Measurements from ENCODE around the gene PPARD. TPM values are rescaled to one million over a fixed set of nuclear protein-coding genes. Genes with fewer than 3 reads are reported as not detected.

PPARD gene
- total RNA-seq, 1 experiment from 2014 or later, result 24.7 TPM

GRCh38 chr6:35411066-35411465, 68.7 kb downstream of the PPARD start:
- Histone ChIP-seq H3K4me1 (replicated peaks; ENCODE audit: insufficient read depth) (peaks cover 15% of the 10 kb centered on the region), H2AFZ (no peak overlapping the region), H4K20me1 (ENCODE audit: insufficient read depth) (no peaks in the 10 kb centered on the region), H3F3A (ENCODE audit: insufficient read depth, low read depth) (peaks cover 7% of the 10 kb centered on the region; the same call in 1 of the 2 replicates), H3K36me3 (ENCODE audit: low read depth) (no peaks in the 10 kb centered on the region), H3K79me2 (ENCODE audit: low read depth) (no peaks in the 10 kb centered on the region), H3K9me3 (ENCODE audit: insufficient read depth, low read depth) (no peaks in the 10 kb centered on the region), H3K27ac (no peak overlapping the region), H3K27me3 (ENCODE audit: insufficient read depth, low read depth) (no peaks in the 10 kb centered on the region), H3K9me2 (ENCODE audit: insufficient read depth) (no peaks in the 10 kb centered on the region), H3K4me2 (no peak overlapping the region), H3K4me3 (no peak overlapping the region)
- BruUV-seq (replicated peaks), result no TSS peak
- TF ChIP-seq EZH2 (IDR thresholded peaks at IDR 0.05; ENCODE audit: low read depth) (no peak), CTCF (conservative IDR thresholded peaks at IDR 0.05) (no peak)
- no peak for DNase-seq
- ChIA-PET CTCF (interaction anchor here (0.5 kb wide), 1 partner anchor 29 kb away, joined by 7 read pairs; no protein-coding TSS in a partner anchor), POLR2A (ENCODE audit: unreplicated experiment) (no interaction called here)
- intact Hi-C loops (cut with micrococcal nuclease; ENCODE audit: unreplicated experiment), result no loop called here

- no peaks in the 10 kb centered on the region for H3K27me3 ChIP-seq (ENCODE audit: insufficient read depth, low read depth)
- CTCF ChIA-PET, result no interaction called here
Measured at GRCh38 chr6:35412102-35412501, 69.7 kb downstream of the PPARD start.

DNA sequence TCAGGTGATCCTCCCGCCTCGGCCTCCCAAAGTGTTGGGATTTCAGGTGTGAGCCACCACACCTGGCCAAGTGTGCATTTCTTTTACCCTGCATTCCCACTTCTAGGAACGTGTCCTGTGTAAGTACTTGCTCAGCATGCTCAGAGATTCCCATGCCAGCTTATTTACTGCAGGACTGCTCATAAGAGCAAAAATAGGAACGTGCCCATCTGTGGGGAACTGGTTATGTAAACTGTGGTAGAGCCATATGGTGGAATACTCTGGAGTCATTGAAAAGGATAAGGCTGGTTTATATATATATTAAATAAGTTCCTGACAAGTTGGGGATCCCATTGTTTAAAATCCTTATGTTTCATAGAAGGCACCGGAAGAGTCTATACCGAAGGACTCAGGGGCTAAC, 71.6 kb downstream of the PPARD start:
- Histone ChIP-seq H3K4me1 (replicated peaks; ENCODE audit: insufficient read depth) (peaks cover 15% of the 10 kb centered on the region), H4K20me1 (ENCODE audit: insufficient read depth) (no peaks in the 10 kb centered on the region), H3K27ac (no peak overlapping the region), H2AFZ (no peak overlapping the region), H3K4me3 (no peak overlapping the region), H3K9me3 (ENCODE audit: insufficient read depth, low read depth) (no peaks in the 10 kb centered on the region), H3F3A (ENCODE audit: insufficient read depth, low read depth) (peaks cover 7% of the 10 kb centered on the region; the same call in 1 of the 2 replicates), H3K27me3 (ENCODE audit: insufficient read depth, low read depth) (no peaks in the 10 kb centered on the region), H3K4me2 (no peak overlapping the region), H3K9me2 (ENCODE audit: insufficient read depth) (no peaks in the 10 kb centered on the region), H3K36me3 (ENCODE audit: low read depth) (no peaks in the 10 kb centered on the region), H3K79me2 (ENCODE audit: low read depth) (no peaks in the 10 kb centered on the region)
- no peak for DNase-seq
- ChIA-PET POLR2A (ENCODE audit: unreplicated experiment) (no interaction called here), CTCF (no interaction called here)
- intact Hi-C loops (cut with micrococcal nuclease; ENCODE audit: unreplicated experiment), result no loop called here
- no peak for TF ChIP-seq CTCF (conservative IDR thresholded peaks at IDR 0.05)
- no peak for TF ChIP-seq EZH2 (IDR thresholded peaks at IDR 0.05; ENCODE audit: low read depth)
- BruUV-seq (replicated peaks), result no TSS peak

More at GRCh38 chr6:35412102-35412501, 69.7 kb downstream of the PPARD start:
- Histone ChIP-seq H3K9me2 (ENCODE audit: insufficient read depth) (no peaks in the 10 kb centered on the region), H3K27ac (no peak overlapping the region), H3K4me3 (no peak overlapping the region), H3K36me3 (ENCODE audit: low read depth) (no peaks in the 10 kb centered on the region), H3F3A (ENCODE audit: insufficient read depth, low read depth) (peaks cover 7% of the 10 kb centered on the region; the same call in 1 of the 2 replicates), H4K20me1 (ENCODE audit: insufficient read depth) (no peaks in the 10 kb centered on the region), H3K79me2 (ENCODE audit: low read depth) (no peaks in the 10 kb centered on the region), H3K4me2 (no peak overlapping the region), H2AFZ (no peak overlapping the region), H3K4me1 (replicated peaks; ENCODE audit: insufficient read depth) (peaks cover 15% of the 10 kb centered on the region), H3K9me3 (ENCODE audit: insufficient read depth, low read depth) (no peaks in the 10 kb centered on the region)
- POLR2A ChIA-PET (ENCODE audit: unreplicated experiment), result no interaction called here
- BruUV-seq (replicated peaks), result no TSS peak
- DNase-seq, result no peak
- TF ChIP-seq CTCF (conservative IDR thresholded peaks at IDR 0.05), result no peak
- no peak for TF ChIP-seq EZH2 (IDR thresholded peaks at IDR 0.05; ENCODE audit: low read depth)
- intact Hi-C loops (cut with micrococcal nuclease; ENCODE audit: unreplicated experiment), result no loop called here

All from PC-9 (cell line).